ENCODE data around the gene LAMC1. TPM values are rescaled to one million over a fixed set of nuclear protein-coding genes. Genes with fewer than 3 reads are reported as not detected.

The LAMC1 gene
- total RNA-seq, 1 donor from 2014 or later, result 162 TPM

DNA sequence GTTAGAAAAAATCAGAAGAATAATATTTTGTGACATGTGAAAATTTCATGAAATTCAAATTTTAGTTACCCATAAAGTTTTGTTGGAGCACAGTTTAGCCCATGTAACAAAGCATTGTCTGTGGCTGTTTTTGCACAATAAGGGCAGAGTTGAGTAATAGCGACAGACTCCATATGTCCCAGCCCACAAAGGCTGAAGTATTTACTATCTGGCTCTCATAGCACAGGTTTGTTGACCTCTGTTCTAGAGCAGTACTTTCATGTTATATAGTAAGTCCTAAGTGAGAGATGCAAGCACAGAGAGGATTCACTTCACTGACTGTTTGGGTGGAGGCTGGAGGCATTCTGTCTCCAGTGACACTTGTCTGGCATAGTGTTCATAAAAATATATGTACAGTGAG is 6.8 kb downstream of the LAMC1 start:
- TF ChIP-seq, protein P1, sequence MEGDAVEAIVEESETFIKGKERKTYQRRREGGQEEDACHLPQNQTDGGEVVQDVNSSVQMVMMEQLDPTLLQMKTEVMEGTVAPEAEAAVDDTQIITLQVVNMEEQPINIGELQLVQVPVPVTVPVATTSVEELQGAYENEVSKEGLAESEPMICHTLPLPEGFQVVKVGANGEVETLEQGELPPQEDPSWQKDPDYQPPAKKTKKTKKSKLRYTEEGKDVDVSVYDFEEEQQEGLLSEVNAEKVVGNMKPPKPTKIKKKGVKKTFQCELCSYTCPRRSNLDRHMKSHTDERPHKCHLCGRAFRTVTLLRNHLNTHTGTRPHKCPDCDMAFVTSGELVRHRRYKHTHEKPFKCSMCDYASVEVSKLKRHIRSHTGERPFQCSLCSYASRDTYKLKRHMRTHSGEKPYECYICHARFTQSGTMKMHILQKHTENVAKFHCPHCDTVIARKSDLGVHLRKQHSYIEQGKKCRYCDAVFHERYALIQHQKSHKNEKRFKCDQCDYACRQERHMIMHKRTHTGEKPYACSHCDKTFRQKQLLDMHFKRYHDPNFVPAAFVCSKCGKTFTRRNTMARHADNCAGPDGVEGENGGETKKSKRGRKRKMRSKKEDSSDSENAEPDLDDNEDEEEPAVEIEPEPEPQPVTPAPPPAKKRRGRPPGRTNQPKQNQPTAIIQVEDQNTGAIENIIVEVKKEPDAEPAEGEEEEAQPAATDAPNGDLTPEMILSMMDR (conservative IDR thresholded peaks at IDR 0.05; ENCODE audit: low read depth, low read length), result no peak
- DNase-seq (ENCODE audit: low read depth), result no peak
- peak overlapping the region; percentile 0 for H3K4me3 ChIP-seq (ENCODE audit: low read depth, low read length)

DNA sequence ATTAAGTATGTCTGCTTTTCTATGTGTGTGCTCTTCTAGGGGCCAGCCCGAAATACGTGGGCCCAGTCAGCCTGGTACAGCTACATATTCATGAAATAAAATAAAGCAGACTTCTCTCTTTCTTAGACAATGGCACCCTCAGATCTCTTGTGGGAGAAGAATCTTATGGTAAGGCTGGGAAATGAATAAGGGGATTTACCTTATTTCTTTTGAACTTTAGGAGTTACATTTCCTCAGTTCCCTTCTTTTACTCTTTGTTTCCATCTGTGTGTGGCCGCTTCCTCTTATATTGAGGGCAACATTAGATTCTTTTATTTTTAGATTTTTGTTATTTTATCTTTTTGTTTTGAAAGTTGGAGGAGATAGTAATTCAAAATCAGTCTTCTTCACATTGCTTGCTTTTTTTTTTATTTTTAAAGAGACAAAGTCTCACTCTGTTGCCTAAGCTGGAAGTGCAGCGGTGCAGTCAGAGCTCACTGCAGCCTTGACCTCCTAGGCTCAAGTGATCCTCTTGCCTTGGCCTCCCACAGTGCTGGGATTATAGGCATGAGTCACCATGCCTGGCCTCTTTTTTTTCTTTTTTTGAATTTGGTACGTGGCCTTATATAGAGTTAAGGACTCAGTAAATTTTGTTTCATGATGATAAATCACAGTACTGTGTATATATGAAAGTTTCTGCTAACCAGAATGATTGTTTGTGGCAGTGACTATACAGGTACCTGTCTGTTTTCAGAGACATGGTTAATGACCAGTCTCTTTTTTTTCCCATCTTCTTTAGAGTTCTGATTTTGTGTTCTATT is 9.1 kb downstream of the LAMC1 start:
- no peak for DNase-seq (ENCODE audit: low read depth)
- TF ChIP-seq, protein P1 (conservative IDR thresholded peaks at IDR 0.05; ENCODE audit: low read depth, low read length), result no peak
- H3K4me3 ChIP-seq (ENCODE audit: low read depth, low read length), result no peak overlapping the region

DNA sequence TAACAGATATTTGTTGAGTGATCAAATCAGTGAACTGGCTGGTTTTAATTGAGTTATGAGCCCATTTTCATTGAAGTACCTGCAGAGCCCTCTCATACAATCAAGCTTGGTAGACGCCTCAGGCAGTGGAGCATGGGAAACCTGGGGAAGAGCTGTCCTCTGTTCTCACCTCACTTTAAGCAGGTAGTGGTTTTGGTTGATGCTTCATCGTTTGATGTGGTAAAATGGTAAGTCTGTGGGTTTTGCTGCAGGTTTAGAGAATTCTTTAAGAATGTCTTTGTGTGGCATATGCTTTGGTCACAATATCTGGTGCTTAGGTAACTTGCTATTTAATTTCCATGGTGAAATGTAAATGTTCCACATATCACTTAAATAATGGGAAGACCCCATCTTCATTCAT is 10.0 kb downstream of the LAMC1 start:
- DNase-seq (ENCODE audit: low read depth), result no peak
- H3K4me3 ChIP-seq (ENCODE audit: low read depth, low read length), result no peak overlapping the region
- TF ChIP-seq, protein P1 (conservative IDR thresholded peaks at IDR 0.05; ENCODE audit: low read depth, low read length), result no peak

DNA sequence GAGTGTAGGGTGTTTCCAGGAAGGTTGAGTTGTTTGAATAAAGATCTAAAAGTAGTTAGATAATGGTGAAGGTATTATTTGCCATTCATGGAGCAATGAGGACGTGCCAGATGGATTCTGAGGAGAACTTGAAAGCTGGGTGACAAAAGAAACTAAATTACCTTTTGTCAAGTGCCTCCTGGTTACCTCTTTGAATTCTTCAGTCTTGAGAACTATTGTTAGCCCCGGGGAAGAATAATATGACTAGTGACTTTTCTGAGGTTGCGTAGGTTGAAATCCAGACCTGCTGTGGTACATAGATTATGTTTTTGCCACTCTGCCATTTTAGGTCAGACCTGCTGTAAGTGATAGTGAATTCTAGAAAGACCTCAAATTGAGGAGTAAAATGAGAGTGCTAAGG is 11.5 kb downstream of the LAMC1 start:
- TF ChIP-seq, protein P1 (conservative IDR thresholded peaks at IDR 0.05; ENCODE audit: low read depth, low read length), result no peak
- DNase-seq (ENCODE audit: low read depth), result no peak
- H3K4me3 ChIP-seq (ENCODE audit: low read depth, low read length), result no peak overlapping the region

DNA sequence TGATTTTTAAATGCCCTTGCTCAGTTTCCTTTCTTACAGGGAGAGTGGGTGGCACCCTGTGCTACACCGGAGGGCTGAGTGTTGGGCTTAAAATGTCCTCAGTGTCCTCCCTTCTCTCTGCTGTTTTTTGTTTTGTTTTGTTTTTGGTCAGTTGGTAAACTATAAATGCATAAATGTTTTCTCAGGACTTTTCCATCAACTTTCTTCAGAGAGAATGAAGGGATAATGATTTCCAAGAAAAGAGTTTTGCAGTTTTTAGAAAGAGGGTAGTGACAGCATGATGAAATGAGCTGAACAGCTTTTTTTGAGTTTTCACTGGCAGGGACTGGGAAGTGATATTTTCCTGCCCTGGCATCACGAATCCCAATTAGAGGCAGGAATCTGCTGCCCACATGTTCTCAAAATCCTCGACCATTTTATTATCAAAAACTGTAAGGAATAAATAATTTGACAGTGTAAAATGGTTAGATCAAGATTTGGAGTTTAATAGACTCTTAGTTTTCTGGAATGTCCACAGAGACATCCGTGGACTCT is 15.2 kb downstream of the LAMC1 start:
- H3K4me3 ChIP-seq (ENCODE audit: low read depth, low read length), result no peak overlapping the region
- TF ChIP-seq, protein P1 (conservative IDR thresholded peaks at IDR 0.05; ENCODE audit: low read depth, low read length), result no peak
- DNase-seq (ENCODE audit: low read depth), result no peak

DNA sequence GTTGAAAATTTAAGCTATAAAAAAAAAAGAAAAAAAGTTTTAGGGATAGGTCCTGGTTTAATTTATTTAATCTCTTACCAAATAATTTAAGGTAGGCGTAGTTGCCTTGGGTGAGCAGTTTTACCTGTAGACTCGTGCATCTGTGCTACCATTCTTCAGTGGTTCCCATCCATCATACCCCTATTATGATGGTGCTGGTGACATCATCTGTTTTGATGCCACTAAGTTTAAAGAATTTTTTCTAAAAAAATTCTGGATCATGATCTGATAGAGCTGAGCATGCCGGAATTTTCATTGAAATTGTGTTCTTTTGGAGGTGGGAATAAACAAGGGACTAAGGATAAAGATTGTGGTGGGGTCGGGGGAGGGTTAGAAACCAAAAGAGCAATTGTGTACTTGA is 15.7 kb downstream of the LAMC1 start:
- H3K4me3 ChIP-seq (ENCODE audit: low read depth, low read length), result no peak overlapping the region
- TF ChIP-seq, protein P1 (conservative IDR thresholded peaks at IDR 0.05; ENCODE audit: low read depth, low read length), result no peak
- no peak for DNase-seq (ENCODE audit: low read depth)

DNA sequence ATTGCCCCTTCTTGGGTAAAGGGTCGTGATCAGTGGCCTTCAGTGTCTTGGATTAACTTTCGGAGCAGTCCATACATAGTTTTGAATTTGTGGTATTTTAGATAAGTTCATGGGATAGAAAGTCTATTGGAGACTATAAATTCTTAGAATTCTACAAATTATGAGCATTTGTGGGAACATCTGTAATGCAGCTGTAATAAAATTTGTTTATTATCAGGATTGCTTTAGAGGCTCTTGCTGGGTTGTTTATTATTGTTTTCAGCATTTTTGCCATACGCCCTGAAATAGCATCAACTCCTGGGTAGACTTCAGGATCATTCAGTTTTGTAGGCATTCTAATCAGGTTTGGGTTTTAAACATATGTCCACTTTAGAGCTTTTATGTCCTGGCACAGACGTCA is 16.1 kb downstream of the LAMC1 start:
- TF ChIP-seq, protein P1 (conservative IDR thresholded peaks at IDR 0.05; ENCODE audit: low read depth, low read length), result no peak
- DNase-seq (ENCODE audit: low read depth), result no peak
- H3K4me3 ChIP-seq (ENCODE audit: low read depth, low read length), result no peak overlapping the region
